Endothelial cell of umbilical vein (primary cell): ENCODE results near the gene HCN2. TPM values are rescaled to one million over a fixed set of nuclear protein-coding genes. Genes with fewer than 3 reads are reported as not detected.

Experiments
- BruUV-seq: library from RNA; stranded (reverse); fragments of 400-500 nt; replicated peaks from 2 replicates; lab custom pipeline; 2021; lab: Mats Ljungman, UMichigan
- CTCF ChIA-PET: fragments of 300-600, 350-600 bp; sonication (Branson Sonifier 250); formaldehyde crosslinking; loops from one replicate; lab custom pipeline; 2021; ENCODE audit warnings: antibody characterized with exemption, inconsistent platforms; lab: Charles Lee
- POLR2A ChIA-PET: fragments of 300-600, 350-600 bp; sonication (Branson Sonifier 250); formaldehyde crosslinking; loops from one replicate; lab custom pipeline; 2021; ENCODE audit warnings: antibody characterized with exemption, inconsistent platforms; lab: Charles Lee
- DNase-seq: peaks from one replicate; pipeline ENCODE4 v3.0.0-alpha.2; 2011; ENCODE audit warnings: low read depth, low spot score
- FAIRE-seq: peaks from 2 replicates; lab custom pipeline; 2011; peaks lifted over from hg19 to GRCh38; lab: Jason Lieb, UNC
- H2AFZ ChIP-seq: 2 replicates; pipeline ENCODE4 v1.6.0; 2012; ENCODE audit warnings: low read depth, low read length, control low read depth, inconsistent platforms
- H3K27ac ChIP-seq: 2 replicates; pipeline ENCODE4 v1.5.1; 2011; ENCODE audit warnings: low read depth, mild to moderate bottlenecking, control low read depth, low read length, moderate library complexity; ENCODE audit not compliant: insufficient read depth
- H3K27me3 ChIP-seq, 2 experiments: 2 replicates each; pipeline versions ENCODE4 v1.6.0 to v1.6.1; 2011; ENCODE audit warnings: low read length in 2 of 2, mixed read lengths in 1 of 2; ENCODE audit not compliant: control insufficient read depth in 2 of 2, insufficient read depth in 2 of 2
- H3K36me3 ChIP-seq, 2 experiments: 2 replicates in 1 of 2; 3 replicates in 1 of 2; pipeline ENCODE4 v1.5.1; 2011; ENCODE audit warnings: low read length in 2 of 2, mild to moderate bottlenecking in 1 of 2, moderate library complexity in 1 of 2; ENCODE audit not compliant: control insufficient read depth in 2 of 2, insufficient read depth in 2 of 2; ENCODE audit errors: extremely low read depth in 1 of 2
- H3K4me1 ChIP-seq: 3 replicates; pipeline ENCODE4 v1.5.1; 2011; ENCODE audit warnings: mild to moderate bottlenecking, low read length; ENCODE audit not compliant: control insufficient read depth, insufficient read depth; ENCODE audit errors: extremely low read depth
- H3K4me2 ChIP-seq: 2 replicates; pipeline ENCODE4 v1.6.1; 2011; ENCODE audit warnings: low read length, control low read depth, mixed read lengths; ENCODE audit not compliant: insufficient read depth
- H3K4me3 ChIP-seq, 3 experiments: fragments of 200-600 bp in 1 of 3; sonication (generic), shearing (Covaris generic) in 1 of 3; replicated peaks in 1 of 3; 2 replicates each; pipeline ENCODE4 v1.5.1; 2011 to 2016; ENCODE audit warnings: control low read depth in 3 of 3, low read length in 3 of 3, mild to moderate bottlenecking in 2 of 3, inconsistent platforms in 1 of 3, low read depth in 1 of 3, moderate library complexity in 1 of 3; ENCODE audit not compliant: insufficient read depth in 1 of 3
- H3K79me2 ChIP-seq: 2 replicates; pipeline ENCODE4 v1.6.0; 2012; ENCODE audit warnings: low read length, inconsistent platforms; ENCODE audit not compliant: control insufficient read depth, insufficient read depth
- H3K9ac ChIP-seq: replicated peaks from 2 replicates; pipeline ENCODE3; 2011; ENCODE audit warnings: low read length, control low read depth; ENCODE audit not compliant: insufficient read depth; ENCODE audit errors: extremely low read depth
- H3K9me1 ChIP-seq: replicated peaks from 3 replicates; pipeline ENCODE4 v1.6.0; 2011; ENCODE audit warnings: mild to moderate bottlenecking, low read length; ENCODE audit not compliant: control insufficient read depth, insufficient read depth; ENCODE audit errors: extremely low read depth
- H3K9me3 ChIP-seq: replicated peaks from 2 replicates; pipeline ENCODE4 v1.5.1; 2012; ENCODE audit warnings: low read length, inconsistent platforms; ENCODE audit not compliant: control insufficient read depth, insufficient read depth
- H4K20me1 ChIP-seq: replicated peaks from 2 replicates; pipeline ENCODE3; 2011; ENCODE audit warnings: mild to moderate bottlenecking, low read length; ENCODE audit not compliant: control insufficient read depth, insufficient read depth; ENCODE audit errors: extremely low read depth
- EZH2 ChIP-seq: IDR thresholded peaks from 2 replicates; pipeline ENCODE4 v1.6.1; 2012; ENCODE audit warnings: borderline replicate concordance, low read depth, mild to moderate bottlenecking, moderate library complexity, low read length, inconsistent platforms; ENCODE audit not compliant: severe bottlenecking
- FOS ChIP-seq: IDR thresholded peaks from 2 replicates; pipeline ENCODE4 v1.6.1; 2011; ENCODE audit warnings: mild to moderate bottlenecking, low read length, moderate library complexity, borderline replicate concordance; ENCODE audit not compliant: insufficient read depth
- GATA2 ChIP-seq: IDR thresholded peaks from 2 replicates; pipeline ENCODE4 v1.7.0; 2011; ENCODE audit warnings: low read depth, mild to moderate bottlenecking, moderate library complexity, mixed read lengths, low read length; ENCODE audit not compliant: insufficient read length, insufficient read depth
- JUN ChIP-seq: IDR thresholded peaks from 2 replicates; pipeline ENCODE4 v1.6.1; 2011; ENCODE audit warnings: borderline replicate concordance, low read depth; ENCODE audit not compliant: insufficient read length, insufficient read depth
- MYC ChIP-seq: IDR thresholded peaks from one replicate; pipeline ENCODE4 v1.6.1; 2011; ENCODE audit warnings: mild to moderate bottlenecking, low read depth, low read length
- POLR2A ChIP-seq: IDR thresholded peaks from 2 replicates; pipeline ENCODE4 v1.6.1; 2012; ENCODE audit warnings: low read depth, mild to moderate bottlenecking, control low read depth, low read length
- POLR2AphosphoS5 ChIP-seq: IDR thresholded peaks from 2 replicates; pipeline ENCODE4 v1.6.1; 2012; ENCODE audit warnings: low read depth, mild to moderate bottlenecking, control low read depth, low read length, moderate library complexity; ENCODE audit not compliant: insufficient read depth
- dilution Hi-C: fragments of 300-500 bp; cut with MboI; formaldehyde crosslinking; loops from one replicate; pipeline ENCODE4 v1.15.0; 2019; ENCODE audit warnings: low sequenced_read_pairs; ENCODE audit not compliant: extremely low pct_ligation_motif_present
- intact Hi-C: fragments of 100-400 bp; cut with micrococcal nuclease; formaldehyde crosslinking; loops from one replicate; pipeline ENCODE4 v1.10.0; 2022
- polyA plus RNA-seq, 4 experiments: library from polyadenylated mRNA; depleted of rRNA in 3 of 4; stranded (reverse) in 3 of 4; unstranded in 1 of 4; fragments of >200 nt; gene quantifications; 2 replicates each; pipeline versions ENCODE4 v1.2.1 to v1.2.3, GENCODE V29; 2011 to 2012; ENCODE audit warnings: missing spikeins in 1 of 4
- total RNA-seq: library from RNA; stranded (reverse); gene quantifications from 2 replicates; pipeline ENCODE4 v1.2.3, GENCODE V29; 2021
- TF ChIP-seq, protein P1 (sequence below), 2 donors: IDR thresholded peaks; 1 replicate in 1 of 2; 2 replicates in 1 of 2; pipeline ENCODE4 v1.5.1; 2011; ENCODE audit warnings: low read length in 2 of 2, mild to moderate bottlenecking in 2 of 2, moderate library complexity in 2 of 2, control low read depth in 1 of 2, inconsistent platforms in 1 of 2, low read depth in 1 of 2; ENCODE audit not compliant: insufficient read depth in 1 of 2; ENCODE audit errors: extremely low read depth in 1 of 2
- TF ChIP-seq, protein P2 (sequence below): IDR thresholded peaks from 2 replicates; pipeline ENCODE4 v1.6.1; 2011; ENCODE audit not compliant: insufficient read depth, insufficient read length

The HCN2 gene
- total and polyA plus RNA-seq, 2 donors (not counting 3 experiments of a cell fraction or from before 2014, with no cell fraction given), result 0.18 to 0.53 TPM

DNA sequence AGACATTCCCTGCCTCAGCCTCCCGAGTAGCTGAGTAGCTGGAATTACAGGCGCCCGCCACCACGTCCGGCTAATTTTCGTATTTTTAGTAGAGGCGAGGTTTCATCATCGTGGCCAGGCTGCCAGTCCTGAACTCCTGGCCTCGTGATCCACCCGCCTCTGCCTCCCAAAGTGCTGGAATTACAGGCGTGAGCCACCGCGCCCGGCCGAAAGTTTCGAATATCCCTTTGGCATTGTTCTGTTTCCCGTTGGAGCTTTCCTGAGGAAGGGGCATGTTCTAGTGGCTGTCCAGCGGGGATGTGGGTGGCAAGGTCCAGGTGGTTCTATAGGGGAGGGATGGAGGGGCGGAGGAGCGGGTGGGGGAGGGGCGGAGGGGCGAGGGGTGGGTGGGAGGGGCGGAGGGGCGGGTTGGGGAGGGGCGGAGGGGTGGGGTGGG, 19.4 kb upstream of the HCN2 start:
- CTCF ChIA-PET, result no interaction called here
- Histone ChIP-seq H2AFZ (no peak overlapping the region), H3K79me2 (peaks cover 26% of the 10 kb centered on the region), H3K9me3 (no peaks in the 10 kb centered on the region), H3K27ac (no peak overlapping the region), H3K27me3 (no peaks in the 10 kb centered on the region), H3K4me2 (no peak overlapping the region), H4K20me1 (peaks cover 2% of the 10 kb centered on the region), H3K4me3 (no peak overlapping the region), H3K36me3 (no peaks in the 10 kb centered on the region), H3K9me1 (no peaks in the 10 kb centered on the region), H3K9ac (no peak overlapping the region), H3K4me1 (peaks cover 17% of the 10 kb centered on the region)
- intact Hi-C loops, result no loop called here
- no peak for FAIRE-seq
- DNase-seq, result no peak
- BruUV-seq, result no TSS peak
- POLR2A ChIA-PET, result no interaction called here
- TF ChIP-seq EZH2, result no peak
- no peak for TF ChIP-seq FOS
- TF ChIP-seq GATA2, result no peak
- TF ChIP-seq, protein P1, sequence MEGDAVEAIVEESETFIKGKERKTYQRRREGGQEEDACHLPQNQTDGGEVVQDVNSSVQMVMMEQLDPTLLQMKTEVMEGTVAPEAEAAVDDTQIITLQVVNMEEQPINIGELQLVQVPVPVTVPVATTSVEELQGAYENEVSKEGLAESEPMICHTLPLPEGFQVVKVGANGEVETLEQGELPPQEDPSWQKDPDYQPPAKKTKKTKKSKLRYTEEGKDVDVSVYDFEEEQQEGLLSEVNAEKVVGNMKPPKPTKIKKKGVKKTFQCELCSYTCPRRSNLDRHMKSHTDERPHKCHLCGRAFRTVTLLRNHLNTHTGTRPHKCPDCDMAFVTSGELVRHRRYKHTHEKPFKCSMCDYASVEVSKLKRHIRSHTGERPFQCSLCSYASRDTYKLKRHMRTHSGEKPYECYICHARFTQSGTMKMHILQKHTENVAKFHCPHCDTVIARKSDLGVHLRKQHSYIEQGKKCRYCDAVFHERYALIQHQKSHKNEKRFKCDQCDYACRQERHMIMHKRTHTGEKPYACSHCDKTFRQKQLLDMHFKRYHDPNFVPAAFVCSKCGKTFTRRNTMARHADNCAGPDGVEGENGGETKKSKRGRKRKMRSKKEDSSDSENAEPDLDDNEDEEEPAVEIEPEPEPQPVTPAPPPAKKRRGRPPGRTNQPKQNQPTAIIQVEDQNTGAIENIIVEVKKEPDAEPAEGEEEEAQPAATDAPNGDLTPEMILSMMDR (IDR thresholded peaks at IDR 0.05; ENCODE audit: extremely low read depth in 1 of 2, insufficient read depth in 1 of 2, low read depth in 1 of 2, low read length in 2 of 2), result no peak
- TF ChIP-seq POLR2A, result no peak
- no peak for TF ChIP-seq POLR2AphosphoS5
- no peak for TF ChIP-seq JUN
- no peak for TF ChIP-seq MYC
- TF ChIP-seq, protein P2, sequence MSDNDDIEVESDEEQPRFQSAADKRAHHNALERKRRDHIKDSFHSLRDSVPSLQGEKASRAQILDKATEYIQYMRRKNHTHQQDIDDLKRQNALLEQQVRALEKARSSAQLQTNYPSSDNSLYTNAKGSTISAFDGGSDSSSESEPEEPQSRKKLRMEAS, result no peak
- dilution Hi-C loops, result no loop called here
